NCI-H2107 treated with DMSO at 0.1 percent for 48 hours (cell line): ENCODE data around the gene TCEAL1.
A peak's percentile ranks its signal among the peaks of the same experiment; 100 is the strongest.
"Not testable (repeated sequence)": the region's sequence is repeated elsewhere in the genome, so short reads cannot be mapped to it uniquely, and the experiment has no call there.

Experiments
- DNase-seq: peaks from one replicate; lab custom pipeline; 2025; ENCODE audit not compliant: unreplicated experiment; lab: John Stamatoyannopoulos, UW

Gene TCEAL1

DNA sequence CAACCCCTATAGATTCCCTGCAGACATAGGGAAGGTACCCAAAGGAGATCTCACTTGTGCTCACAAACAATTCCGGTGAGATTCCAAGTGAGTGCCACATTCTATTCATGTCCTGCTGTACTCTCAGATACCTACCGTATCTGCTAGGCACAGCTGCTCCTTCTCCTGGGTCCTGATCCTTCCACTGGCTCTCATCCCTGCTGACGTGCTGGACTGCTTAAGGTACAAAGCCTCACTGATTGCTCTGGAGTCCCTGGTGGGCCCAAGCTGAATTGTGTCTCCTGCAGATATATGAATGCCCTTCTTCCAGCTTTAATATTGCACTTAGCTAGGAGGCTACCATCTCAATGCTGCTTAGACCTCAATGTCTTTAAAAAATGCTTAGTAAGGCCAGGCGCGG, 2.4 kb downstream of the TCEAL1 start:
- DNase-seq, result no peak

DNA sequence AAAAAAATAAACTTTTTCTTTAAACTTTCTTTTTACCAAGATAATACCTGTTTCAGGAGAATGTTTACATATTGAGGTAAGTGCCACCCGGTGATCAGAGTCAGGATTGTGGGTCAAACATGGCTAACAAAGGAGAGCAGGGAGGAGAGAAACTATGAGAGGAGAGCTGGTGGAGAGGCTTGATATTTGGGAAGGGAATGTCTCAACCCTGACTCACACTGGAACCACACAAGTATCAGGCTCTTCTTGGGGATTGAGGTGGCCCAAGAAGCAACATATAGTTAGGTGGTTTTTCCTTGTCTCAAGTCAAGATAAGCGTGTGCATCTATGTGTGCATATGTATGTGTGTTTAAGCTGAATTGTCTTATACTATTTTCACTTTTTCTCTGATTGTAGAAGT, 6.7 kb downstream of the TCEAL1 start:
- no peak for DNase-seq

DNA sequence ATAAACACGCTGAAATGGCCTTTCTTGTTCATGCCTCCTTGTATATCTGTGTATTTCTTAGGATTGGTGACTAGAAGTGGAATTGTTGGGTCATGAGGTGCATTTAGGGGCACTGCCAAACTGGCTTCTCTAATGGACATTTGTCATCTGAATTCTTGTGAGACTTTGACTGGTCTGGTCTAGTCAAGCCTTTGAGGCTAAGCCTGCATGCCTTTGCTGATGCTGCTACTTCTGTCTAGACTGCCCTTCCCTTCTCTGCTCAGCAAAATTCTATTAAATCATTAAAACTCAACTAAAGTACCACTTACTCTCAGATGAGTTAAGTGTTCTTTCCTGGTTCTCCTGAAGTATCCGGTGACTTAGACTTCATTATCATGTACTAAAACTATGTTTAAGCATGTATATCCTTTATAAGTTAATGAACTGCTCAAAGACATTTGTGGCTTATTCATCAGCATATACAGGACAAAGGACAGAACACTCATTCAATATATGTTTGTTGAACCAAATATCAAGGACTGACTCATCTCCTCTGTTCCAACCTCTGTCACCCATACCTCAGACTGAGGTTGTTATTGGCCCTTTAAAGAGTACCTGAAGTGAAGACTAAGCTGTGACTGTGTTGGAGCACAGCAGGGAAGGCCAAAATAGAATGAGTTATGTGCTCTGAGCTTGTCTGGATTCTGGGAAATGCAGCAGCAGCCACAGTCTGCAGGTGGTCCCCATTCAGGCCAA, 9.0 kb downstream of the TCEAL1 start:
- DNase-seq, result no peak

DNA sequence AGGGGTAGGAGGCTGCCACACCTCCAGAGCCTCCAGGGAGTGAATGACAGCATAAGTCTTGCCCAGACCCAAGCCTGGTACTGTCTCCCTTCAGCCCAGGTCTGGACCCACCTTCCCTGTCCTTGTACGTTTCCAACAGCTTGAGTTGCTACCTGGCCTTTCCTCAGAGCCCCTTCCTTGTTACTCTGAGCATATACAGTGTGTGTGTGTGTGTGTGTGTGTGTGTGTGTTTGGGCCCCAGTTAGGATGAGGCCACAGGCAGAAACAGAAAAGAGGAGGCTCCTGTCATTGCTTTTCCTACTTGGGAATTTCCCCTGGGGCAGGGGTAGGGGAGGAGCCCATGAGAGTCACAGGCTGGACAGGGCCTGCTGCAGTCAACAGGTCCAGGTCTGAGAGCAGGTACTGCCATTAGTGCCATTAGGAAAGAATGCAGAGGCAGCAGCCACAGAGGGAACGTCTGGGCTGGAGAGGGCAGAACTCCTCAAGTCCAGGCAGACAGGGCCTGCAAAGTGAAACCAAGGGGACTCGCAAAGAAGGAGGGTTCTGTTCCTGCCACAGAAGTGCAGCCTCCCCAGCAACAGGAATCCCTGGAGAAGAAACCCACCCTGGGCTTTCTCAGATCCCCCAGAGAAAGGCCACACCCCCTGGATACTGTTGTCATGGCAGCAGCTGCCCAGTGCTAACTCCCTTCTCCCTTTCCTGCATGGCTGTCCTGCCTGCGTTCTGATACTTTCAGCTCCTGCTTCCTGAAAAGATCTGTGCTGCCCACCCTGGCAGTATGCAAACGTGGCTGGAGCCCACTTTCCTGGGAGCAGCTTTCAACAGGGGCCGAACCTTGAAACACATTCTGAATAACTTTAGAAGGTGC, 9.9 kb downstream of the TCEAL1 start:
- DNase-seq, result peak; percentile 29

DNA sequence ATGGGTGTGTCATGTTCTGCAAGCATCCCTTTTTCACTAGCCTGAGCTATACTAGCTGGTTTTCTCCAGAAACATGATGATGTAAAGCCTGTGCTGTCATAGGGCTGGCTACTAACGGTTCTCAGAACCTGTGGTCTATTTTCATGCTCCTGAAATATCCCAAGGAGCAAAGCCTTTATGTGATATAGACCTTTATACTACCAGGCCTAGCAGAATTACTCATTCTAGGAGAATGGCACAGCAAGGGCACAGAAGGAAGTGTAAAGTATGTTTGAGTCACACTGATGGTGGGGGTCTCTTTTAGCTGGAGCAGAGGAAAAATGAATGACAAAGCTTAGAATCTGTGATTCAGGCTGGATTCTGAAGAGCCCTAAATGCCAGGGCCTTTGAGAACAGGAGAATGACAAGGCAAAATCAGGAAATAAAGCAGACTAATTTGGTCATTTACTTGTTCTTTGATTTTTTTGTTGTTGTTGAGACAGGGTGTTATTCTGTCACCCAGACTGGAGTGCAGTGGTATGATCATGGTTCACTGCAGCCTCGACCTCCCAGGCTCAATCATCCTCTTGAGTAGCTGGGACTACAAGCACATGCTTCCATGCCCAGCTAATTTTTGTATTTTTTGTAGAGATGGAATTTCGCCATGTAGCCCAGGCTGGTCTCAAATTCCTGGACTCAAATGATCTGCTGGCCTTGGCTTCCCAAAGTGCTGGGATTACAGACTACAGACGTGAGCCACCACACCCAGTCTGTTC, 11.8 kb downstream of the TCEAL1 start:
- no peak for DNase-seq

DNA sequence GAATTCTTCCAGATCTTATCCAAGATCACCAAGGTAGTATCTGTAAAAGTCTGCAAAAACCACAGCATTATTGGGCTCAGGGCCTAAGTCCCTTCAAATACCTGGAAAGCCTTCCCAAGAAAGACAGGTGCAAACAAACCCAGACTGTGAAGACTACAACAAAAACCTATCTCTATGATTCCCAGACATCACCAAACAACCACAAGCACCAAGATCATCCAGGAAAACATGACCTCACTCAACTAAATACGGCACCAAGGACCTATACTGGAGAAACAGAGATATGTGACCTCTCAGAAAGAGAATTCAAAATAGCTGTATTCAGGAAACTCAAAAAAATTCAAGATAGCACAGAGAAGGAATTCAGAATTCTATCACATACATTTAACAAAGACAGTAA, 15.3 kb downstream of the TCEAL1 start:
- DNase-seq, result no peak

DNA sequence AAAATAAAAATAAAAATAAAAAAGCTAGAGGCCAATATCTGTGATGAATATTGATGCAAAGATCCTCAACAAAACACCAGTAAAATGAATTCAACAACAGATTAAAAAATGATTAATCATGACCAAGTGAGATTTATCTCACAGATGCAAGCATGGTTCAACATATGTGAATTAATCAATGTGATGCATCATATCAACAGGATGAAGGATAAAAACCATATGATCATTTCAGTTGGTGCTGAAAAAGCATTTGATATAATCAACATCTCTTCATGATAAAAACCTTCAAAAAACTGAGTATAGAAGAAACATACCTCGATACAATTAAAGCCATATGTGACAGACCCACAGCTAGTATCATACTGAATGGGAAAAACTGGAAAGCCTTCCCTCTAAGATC, 18.9 kb downstream of the TCEAL1 start:
- no peak for DNase-seq

DNA sequence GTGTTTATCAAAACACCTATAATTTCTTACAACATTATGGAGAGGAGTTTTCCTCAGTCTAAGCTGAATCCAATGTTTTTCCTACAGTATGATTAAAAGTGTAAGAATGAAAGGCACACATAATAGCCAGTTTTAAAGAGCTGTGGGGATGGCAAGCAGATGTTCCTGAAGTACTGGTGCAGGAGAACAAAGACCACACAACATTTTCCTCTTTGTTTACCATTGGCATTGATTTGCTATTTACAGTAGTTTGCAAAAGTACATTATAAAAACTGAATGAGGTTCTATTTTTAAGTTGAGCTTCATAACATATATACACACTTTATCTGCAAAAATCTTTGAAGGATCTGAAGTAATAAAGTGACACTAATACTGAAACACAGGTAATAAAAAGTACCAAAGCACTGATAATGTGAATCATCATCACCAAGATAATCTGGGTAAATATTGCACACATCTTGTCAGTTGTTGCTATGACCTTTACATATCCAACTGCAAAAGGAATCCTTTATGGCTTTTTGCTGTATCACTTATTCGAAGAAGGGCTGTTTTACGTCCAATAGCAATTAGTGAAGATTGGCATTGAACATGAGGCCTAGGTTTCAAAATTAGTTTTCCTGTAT, 22.5 kb downstream of the TCEAL1 start:
- peak; percentile 28 for DNase-seq

DNA sequence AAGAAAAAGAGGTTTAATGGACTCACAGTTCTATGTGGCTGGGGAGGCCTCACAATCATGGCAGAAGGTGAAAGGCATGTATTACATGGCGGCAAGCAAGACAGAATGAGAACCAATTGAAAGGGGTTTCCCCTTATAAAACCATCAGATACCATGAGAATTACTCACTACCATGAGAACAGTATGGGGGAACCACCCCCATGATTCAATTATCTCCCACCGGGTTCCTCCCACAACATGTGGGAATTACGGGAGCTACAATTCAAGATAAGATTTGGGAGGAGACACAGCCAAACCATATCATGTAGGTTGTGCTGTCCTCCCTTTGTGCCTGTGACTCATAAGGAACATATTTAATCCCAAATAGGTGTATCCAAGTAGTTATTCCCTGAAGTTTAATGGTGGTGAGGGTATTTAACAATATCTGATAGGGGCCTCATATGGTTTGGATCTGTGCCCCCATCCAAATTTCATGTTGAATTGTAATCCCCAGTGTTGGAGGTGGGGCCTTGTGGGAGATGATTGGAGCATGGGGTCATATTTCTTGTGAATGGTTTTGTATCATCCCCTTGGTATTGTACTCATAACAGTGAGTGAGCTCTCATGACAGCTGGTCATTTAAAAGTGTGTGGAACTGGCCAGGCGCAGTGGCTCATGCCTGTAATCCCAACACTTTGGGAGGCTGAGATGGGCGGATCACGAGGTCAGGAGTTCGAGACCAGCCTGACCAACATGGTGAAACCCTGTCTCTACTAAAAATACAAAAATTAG, 26.6 kb downstream of the TCEAL1 start:
- DNase-seq, result not testable (repeated sequence)

DNA sequence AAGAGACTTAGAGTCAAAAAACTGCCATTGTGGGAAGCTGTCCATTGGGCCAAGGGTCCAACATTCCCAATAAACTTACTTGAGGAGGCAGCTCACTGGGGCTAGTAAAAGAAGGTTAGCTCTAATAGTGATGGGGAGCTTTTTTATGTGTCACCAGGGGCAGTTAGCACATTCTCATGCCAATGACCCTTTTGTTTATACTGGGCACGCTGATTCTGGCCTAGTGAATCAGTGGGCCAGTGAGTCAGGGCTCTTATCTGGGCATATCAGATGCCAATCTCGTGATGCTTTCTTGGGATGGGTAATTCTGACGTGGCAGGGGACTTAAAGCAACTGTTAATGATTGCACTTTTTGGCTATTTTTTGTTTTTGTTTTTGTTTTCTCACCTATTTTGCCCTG, 27.8 kb downstream of the TCEAL1 start:
- no peak for DNase-seq

DNA sequence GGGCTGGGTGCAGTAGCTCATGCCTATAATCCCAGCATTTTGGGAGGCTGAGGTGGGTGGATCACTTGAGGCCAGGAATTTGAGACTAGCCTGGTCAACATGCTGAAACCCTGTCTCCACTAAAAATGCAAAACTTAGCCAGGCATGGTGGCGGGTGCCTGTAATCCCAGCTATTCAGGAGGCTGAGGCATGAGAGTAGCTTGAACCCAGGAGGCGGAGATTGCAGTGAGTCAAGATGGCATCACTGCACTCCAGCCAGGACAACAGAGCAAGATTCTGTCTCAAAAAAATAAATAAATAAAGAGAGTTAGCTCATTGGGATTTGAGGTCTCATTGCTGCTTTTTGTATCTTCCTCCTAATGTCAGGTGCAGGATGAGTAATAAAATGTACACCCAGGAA, 28.3 kb downstream of the TCEAL1 start:
- not testable (repeated sequence) for DNase-seq

DNA sequence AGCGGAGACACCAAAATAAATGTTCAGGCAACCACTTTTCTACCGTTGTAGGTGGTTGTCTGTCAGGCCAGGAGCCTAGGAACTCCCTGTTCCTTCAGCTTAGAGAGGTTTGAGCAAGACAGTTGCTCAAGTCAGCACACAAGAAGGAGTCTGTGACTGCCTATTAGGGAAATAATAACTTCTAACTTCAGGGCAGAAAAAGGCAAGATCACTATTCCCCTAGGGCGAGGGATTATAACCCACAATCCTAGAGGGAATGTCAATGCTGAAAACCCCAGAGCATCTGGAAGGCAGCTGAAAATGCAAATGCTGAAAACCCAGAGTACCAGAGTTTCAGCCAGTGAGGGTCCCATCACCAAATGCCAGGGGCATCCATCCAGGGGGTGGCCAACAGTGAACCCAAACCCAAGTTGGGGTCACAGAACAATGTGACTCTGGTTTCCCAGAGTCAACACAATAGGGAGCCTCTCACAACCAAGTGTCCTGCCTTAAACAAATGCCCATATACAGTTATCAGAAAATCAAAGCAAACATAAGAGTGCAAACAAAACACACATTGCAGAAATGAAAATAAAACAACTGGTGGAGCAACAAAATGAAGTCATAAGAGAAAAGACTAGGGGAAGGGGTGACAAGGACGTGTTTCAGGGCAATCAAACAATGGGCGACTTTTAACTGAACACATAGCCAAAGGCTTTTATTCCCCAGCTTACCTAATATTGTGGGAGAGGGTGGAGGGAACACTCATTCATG, 30.1 kb downstream of the TCEAL1 start:
- no peak for DNase-seq

DNA sequence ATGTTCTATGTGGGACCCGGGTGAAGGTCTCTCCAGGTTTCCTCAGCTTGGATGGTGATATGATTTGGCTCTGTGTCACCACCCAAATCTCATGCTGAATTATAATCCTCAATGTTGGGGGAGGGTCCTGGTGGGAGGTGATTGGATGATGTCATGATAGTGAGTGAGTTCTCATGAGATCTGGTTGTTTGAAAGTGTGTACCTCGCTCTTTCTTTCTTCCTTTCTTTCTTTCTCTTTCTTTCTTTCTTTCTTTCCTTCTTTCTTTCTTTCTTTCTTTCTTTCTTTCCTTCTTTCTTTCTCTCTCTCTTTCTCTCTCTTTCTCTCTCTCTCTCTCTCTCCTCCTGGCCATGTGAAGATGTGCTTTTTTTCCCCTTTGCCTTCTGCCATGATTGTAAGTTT, 30.7 kb downstream of the TCEAL1 start:
- not testable (repeated sequence) for DNase-seq

DNA sequence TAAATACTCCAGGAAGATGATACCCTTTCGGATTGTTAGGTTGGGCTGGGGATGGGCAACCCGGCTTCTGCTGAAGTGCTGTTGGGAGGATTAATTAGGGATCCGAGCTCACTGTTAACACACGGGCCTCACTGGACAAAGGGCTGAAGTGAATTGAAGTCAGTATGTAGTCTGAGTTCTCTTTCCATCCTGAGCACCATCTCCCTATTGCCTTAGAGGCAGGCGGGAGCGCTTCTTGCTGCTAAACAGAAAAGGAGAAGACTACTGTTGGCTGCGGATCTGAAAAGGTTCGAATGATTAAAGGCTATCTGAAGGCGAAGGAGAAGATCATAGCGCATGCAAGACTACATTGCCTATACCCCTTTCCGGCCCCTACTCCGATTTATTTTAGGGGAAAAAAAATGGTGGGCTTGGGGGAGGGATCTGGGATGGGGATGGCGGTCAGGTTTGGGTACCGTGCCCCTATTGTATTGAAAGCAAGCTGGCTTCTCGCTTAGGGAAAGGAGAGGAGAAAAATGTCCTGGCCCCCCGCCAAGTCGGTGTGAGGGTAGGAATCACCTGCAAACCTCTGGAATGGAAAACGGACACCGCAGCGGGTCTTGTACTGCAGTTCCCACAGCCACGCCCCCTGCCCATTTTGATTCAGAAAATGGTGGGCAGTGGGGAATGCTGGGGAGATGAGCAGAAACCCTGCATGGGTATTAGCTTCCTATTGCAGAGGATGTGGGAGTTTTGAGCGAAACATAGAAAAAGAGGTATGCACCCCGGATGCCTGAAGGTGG, 35.4 kb downstream of the TCEAL1 start:
- DNase-seq, result no peak

DNA sequence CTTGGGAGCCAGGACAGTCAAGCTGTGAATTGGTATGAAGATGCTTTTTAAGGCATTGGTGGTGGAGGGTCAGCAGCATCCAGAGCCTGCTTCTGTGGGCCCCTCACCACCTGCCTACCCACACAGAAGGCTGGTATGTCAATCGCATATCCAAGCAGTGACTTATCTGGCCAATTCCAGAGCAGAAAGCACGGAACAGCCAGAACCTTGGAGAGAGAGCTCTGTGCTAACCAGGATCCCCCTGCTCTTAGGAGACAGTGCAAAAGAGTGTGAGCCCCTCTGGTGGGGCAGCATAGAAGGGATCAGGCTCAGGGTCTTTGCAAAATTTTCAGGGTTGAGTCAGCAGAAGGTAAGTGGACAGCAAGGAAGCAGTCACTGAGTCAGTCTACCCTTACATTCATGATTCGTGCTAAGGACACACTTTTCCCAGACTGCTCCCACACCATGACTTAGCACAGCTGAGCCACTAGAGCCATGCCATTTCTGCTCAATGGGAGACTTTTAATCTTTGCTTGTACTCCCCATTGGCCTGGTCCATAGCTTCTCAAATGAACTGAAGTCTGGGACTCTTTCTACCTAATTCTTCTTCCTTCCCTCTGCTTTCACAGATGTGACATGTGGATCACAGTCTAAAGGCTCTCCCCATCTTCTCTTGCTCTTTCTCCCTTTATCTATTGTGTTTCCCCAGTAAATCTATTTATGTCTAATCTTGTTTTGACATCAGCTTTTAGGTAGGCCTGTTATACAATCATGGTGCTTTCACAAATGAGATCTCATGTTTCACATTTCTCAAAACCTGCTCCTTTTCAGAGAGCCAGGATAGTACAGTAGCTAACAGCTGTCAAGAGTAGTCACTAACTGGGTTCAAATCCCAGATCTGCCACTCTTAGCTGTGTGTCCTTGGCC, 37.7 kb downstream of the TCEAL1 start:
- DNase-seq, result no peak

DNA sequence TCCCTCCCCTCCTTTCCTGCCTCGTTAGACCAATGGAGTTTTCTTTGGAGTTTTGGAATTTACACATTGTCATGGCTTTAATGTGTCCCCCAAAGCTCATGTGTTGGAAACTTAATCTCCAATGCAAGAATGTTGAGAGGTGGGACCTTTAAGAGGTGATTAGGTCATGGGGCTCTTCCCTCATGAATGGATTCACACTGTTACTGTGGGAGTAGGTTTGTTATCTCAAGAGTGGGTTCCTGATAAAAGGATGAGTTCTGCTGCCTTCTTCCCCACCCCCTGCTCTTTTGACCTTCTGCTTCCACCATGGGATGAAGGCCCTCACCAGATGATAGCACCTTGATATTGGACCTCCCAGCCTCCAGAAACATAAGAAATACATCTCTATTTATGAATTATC, 41.0 kb downstream of the TCEAL1 start:
- no peak for DNase-seq

DNA sequence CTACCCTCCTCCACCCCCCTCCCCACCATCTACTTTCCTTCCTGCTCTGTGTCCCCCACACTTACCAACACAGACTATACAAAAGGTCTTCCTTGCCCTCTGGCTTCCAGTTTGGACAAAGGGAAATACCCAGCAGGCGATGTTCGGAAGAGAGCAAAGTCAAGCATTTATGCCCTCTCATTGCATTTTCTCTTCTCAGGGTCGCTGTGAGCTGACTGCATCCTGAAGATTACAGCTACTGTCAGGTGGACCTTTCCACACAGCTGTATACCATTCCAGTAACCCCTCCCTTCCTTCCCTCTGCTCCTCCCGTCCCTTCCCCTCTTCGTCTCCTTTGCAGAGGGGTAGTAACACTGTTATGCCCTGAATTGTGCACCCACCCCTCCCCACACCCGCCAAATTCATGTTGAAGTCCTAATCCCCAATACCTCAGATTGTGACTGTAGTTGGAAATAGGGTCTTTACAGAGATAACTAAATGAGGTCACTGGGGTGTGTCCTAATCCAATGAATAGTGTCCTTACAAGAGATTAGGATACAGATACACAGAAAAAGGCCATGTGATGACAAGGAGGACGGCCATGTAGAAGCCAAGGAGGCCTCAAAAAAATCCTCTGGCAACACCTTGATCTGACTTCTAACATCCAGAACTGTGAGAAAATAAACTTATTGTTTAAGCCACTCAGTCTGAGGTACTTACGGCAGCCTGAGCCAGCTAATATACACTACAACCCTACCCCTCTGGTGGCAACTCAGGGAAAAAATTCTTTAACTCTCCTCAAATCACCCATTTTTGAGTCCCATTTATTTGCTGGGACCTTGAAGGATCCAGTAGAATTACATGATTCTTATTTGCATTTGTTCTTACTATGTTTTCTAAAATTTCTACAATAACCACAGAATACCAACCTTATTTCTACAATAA, 46.0 kb downstream of the TCEAL1 start:
- no peak for DNase-seq
